ENCODE measurements around the gene PTPN6.

The PTPN6 gene

DNA sequence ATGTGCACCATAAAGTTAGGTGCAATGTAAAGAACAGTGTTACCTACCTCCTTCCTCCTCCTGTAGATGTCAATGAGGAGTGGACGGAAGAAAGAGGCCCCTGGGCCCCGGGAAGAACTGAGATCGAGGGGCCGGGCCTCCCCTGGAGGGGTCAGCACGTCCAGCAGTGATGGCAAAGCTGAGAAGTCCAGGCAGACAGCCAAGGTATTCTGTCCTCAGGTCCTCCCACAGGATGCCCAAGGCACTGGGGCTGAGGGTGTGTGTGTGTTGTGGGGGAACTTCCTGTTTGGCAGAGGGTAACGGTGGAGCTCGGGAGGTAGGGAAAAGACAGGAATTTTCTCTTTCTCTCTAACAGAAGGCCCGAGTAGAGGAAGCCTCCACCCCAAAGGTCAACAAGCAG lies 17.0 kb upstream of the PTPN6 start:
- no peak for DNase-seq
- Histone ChIP-seq H3F3A (ENCODE audit: insufficient read depth, low read length) (peaks cover 19% of the 10 kb centered on the region; the same call in 1 of the 2 replicates), H3K4me3 (ENCODE audit: low read length) (no peak overlapping the region), H3K27ac (ENCODE audit: low read length) (no peak overlapping the region), H2AFZ (ENCODE audit: low read length) (no peak overlapping the region), H3K36me3 (replicated peaks; ENCODE audit: insufficient read depth, low read length) (no peaks in the 10 kb centered on the region), H3K9me3 (replicated peaks; ENCODE audit: insufficient read depth, low read length) (no peaks in the 10 kb centered on the region), H3K4me2 (ENCODE audit: low read depth, low read length) (no peak overlapping the region), H3K4me1 (ENCODE audit: low read length) (peaks cover 13% of the 10 kb centered on the region), H3K27me3 (replicated peaks; ENCODE audit: insufficient read depth, low read length) (no peaks in the 10 kb centered on the region), H3K9me2 (replicated peaks; ENCODE audit: insufficient read depth, low read length) (no peaks in the 10 kb centered on the region), H3K9ac (ENCODE audit: low read length) (no peak overlapping the region), H4K20me1 (ENCODE audit: insufficient read depth, low read length) (no peaks in the 10 kb centered on the region), H3K79me2 (ENCODE audit: low read length) (peaks cover 56% of the 10 kb centered on the region)
- TF ChIP-seq, protein P1, sequence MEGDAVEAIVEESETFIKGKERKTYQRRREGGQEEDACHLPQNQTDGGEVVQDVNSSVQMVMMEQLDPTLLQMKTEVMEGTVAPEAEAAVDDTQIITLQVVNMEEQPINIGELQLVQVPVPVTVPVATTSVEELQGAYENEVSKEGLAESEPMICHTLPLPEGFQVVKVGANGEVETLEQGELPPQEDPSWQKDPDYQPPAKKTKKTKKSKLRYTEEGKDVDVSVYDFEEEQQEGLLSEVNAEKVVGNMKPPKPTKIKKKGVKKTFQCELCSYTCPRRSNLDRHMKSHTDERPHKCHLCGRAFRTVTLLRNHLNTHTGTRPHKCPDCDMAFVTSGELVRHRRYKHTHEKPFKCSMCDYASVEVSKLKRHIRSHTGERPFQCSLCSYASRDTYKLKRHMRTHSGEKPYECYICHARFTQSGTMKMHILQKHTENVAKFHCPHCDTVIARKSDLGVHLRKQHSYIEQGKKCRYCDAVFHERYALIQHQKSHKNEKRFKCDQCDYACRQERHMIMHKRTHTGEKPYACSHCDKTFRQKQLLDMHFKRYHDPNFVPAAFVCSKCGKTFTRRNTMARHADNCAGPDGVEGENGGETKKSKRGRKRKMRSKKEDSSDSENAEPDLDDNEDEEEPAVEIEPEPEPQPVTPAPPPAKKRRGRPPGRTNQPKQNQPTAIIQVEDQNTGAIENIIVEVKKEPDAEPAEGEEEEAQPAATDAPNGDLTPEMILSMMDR (IDR thresholded peaks at IDR 0.05; ENCODE audit: low read length): no peak
- no peak for TF ChIP-seq EZH2phosphoT487 (IDR thresholded peaks at IDR 0.05; ENCODE audit: low read length)
- no peak for TF ChIP-seq EZH2 (optimal IDR thresholded peaks at IDR 0.05; ENCODE audit: low read depth, low read length)

DNA sequence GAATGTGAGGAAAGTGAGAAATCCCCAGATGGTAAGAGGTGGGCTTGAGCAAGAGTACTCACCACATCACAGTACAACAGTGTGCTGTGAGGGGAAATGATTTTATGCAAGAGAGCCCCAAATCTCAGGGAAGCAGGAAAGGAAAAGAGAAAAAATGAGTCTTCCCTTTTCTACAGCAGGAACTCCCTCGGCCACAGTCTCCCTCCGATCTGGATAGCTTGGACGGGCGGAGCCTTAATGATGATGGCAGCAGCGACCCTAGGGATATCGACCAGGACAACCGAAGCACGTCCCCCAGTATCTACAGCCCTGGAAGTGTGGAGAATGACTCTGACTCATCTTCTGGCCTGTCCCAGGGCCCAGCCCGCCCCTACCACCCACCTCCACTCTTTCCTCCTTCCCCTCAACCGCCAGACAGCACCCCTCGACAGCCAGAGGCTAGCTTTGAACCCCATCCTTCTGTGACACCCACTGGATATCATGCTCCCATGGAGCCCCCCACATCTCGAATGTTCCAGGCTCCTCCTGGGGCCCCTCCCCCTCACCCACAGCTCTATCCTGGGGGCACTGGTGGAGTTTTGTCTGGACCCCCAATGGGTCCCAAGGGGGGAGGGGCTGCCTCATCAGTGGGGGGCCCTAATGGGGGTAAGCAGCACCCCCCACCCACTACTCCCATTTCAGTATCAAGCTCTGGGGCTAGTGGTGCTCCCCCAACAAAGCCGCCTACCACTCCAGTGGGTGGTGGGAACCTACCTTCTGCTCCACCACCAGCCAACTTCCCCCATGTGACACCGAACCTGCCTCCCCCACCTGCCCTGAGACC lies 15.6 kb upstream of the PTPN6 start:
- peaks cover 8% of the 10 kb centered on the region; the same call in 1 of the 2 replicates for H3K4me1 ChIP-seq (ENCODE audit: low read length)
- DNase-seq: no peak
- peaks cover 43% of the 10 kb centered on the region for H3K79me2 ChIP-seq (ENCODE audit: low read length)
- H3K27ac ChIP-seq (ENCODE audit: low read length): no peak overlapping the region
- no peak overlapping the region for H3K4me3 ChIP-seq (ENCODE audit: low read length)
- H3K27me3 ChIP-seq (replicated peaks; ENCODE audit: insufficient read depth, low read length): no peaks in the 10 kb centered on the region
- H3K9me2 ChIP-seq (replicated peaks; ENCODE audit: insufficient read depth, low read length): no peaks in the 10 kb centered on the region
- no peaks in the 10 kb centered on the region for H3K36me3 ChIP-seq (replicated peaks; ENCODE audit: insufficient read depth, low read length)
- H3K9ac ChIP-seq (ENCODE audit: low read length): no peak overlapping the region
- H3K4me2 ChIP-seq (ENCODE audit: low read depth, low read length): no peak overlapping the region
- no peaks in the 10 kb centered on the region for H4K20me1 ChIP-seq (ENCODE audit: insufficient read depth, low read length)
- H2AFZ ChIP-seq (ENCODE audit: low read length): no peak overlapping the region
- TF ChIP-seq, protein P1 (IDR thresholded peaks at IDR 0.05; ENCODE audit: low read length): no peak
- TF ChIP-seq EZH2phosphoT487 (IDR thresholded peaks at IDR 0.05; ENCODE audit: low read length): no peak
- no peak for TF ChIP-seq EZH2 (optimal IDR thresholded peaks at IDR 0.05; ENCODE audit: low read depth, low read length)
- H3K9me3 ChIP-seq (replicated peaks; ENCODE audit: insufficient read depth, low read length): no peaks in the 10 kb centered on the region
- H3F3A ChIP-seq (ENCODE audit: insufficient read depth, low read length): peaks cover 10% of the 10 kb centered on the region; the same call in 1 of the 2 replicates

DNA sequence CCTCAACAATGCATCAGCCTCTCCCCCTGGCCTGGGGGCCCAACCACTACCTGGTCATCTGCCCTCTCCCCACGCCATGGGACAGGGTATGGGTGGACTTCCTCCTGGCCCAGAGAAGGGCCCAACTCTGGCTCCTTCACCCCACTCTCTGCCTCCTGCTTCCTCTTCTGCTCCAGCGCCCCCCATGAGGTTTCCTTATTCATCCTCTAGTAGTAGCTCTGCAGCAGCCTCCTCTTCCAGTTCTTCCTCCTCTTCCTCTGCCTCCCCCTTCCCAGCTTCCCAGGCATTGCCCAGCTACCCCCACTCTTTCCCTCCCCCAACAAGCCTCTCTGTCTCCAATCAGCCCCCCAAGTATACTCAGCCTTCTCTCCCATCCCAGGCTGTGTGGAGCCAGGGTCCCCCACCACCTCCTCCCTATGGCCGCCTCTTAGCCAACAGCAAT lies 14.9 kb upstream of the PTPN6 start:
- no peak for DNase-seq
- Histone ChIP-seq H3K27me3 (replicated peaks; ENCODE audit: insufficient read depth, low read length) (no peaks in the 10 kb centered on the region), H3K4me3 (ENCODE audit: low read length) (no peak overlapping the region), H3K79me2 (ENCODE audit: low read length) (peaks cover 38% of the 10 kb centered on the region), H3K4me1 (ENCODE audit: low read length) (peaks cover 8% of the 10 kb centered on the region; the same call in 1 of the 2 replicates), H3K36me3 (replicated peaks; ENCODE audit: insufficient read depth, low read length) (no peaks in the 10 kb centered on the region), H3K9ac (ENCODE audit: low read length) (no peak overlapping the region), H3F3A (ENCODE audit: insufficient read depth, low read length) (peaks cover 7% of the 10 kb centered on the region; the same call in 1 of the 2 replicates), H3K4me2 (ENCODE audit: low read depth, low read length) (peak overlapping the region; percentile 76; the same call in 1 of the 2 replicates), H2AFZ (ENCODE audit: low read length) (no peak overlapping the region), H3K9me2 (replicated peaks; ENCODE audit: insufficient read depth, low read length) (no peaks in the 10 kb centered on the region), H3K27ac (ENCODE audit: low read length) (peak overlapping the region; percentile 88; the same call in 1 of the 2 replicates), H4K20me1 (ENCODE audit: insufficient read depth, low read length) (no peaks in the 10 kb centered on the region), H3K9me3 (replicated peaks; ENCODE audit: insufficient read depth, low read length) (no peaks in the 10 kb centered on the region)
- TF ChIP-seq EZH2phosphoT487 (IDR thresholded peaks at IDR 0.05; ENCODE audit: low read length): no peak
